ENCODE results near the gene SPP1. TPM values are rescaled to one million over a fixed set of nuclear protein-coding genes. Genes with fewer than 3 reads are reported as not detected.

The SPP1 gene
- total and polyA plus RNA-seq, 9 of the 15 experiments (the other 6 are each of a cell fraction or from before 2014, with no cell fraction given): 0.10 to 0.64 TPM; not detected in 7

DNA sequence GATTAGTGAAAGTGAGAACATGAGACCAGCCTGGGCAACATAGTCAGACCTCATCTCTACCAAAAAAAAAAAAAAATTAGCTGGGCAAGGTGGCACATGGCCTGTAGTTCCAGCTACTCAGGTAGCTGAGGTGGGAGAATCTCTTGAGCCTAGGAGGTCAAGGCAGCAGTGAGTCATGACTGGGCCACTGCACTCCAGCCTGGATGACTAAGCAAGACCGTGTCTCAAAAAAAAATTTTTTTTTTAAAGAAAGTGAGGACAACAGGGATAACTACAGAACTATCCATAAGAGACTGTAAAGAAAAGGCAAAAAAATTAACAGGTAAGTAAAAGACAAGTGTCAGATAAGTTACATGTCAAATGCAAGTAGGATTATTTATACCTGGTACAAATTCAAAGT, 13.5 kb upstream of the SPP1 start:
- Histone ChIP-seq H2AFZ (ENCODE audit: low read depth, low read length) (no peak overlapping the region), H3K9ac (ENCODE audit: insufficient read depth in 1 of 2, low read depth in 2 of 2, low read length in 2 of 2) (no peak overlapping the region), H3K79me2 (ENCODE audit: control insufficient read depth, insufficient read depth, low read length) (no peaks in the 10 kb centered on the region), H3K4me2 (ENCODE audit: insufficient read depth, low read length) (no peak overlapping the region), H3K27ac (ENCODE audit: extremely low read depth, low read depth, low read length) (no peak overlapping the region), H3K9me3 (replicated peaks; ENCODE audit: control insufficient read depth, insufficient read depth, low read depth, low read length) (no peaks in the 10 kb centered on the region), H3K27me3 (ENCODE audit: control insufficient read depth in 2 of 2, insufficient read depth in 2 of 2, low read length in 2 of 2) (peaks cover 0 to 17% of the 10 kb centered on the region in 2 experiments; a peak in 2 of 5 replicates), H3K36me3 (ENCODE audit: control insufficient read depth, insufficient read depth, low read length) (no peaks in the 10 kb centered on the region), H3K4me3 (no peak overlapping the region), H3K4me1 (replicated peaks in 1 of 2; ENCODE audit: control insufficient read depth in 2 of 2, insufficient read depth in 2 of 2, low read length in 2 of 2) (peaks cover 0 to 10% of the 10 kb centered on the region in 2 experiments; a peak in 2 of 5 replicates), H4K20me1 (replicated peaks; ENCODE audit: control insufficient read depth, insufficient read depth, low read length) (no peaks in the 10 kb centered on the region), H3K9me1 (ENCODE audit: control insufficient read depth, insufficient read depth, low read length) (no peaks in the 10 kb centered on the region)
- CTCF ChIA-PET (ENCODE audit: low intra/inter-chr PET ratio): no interaction called here
- WGBS (ENCODE audit: insufficient coverage, low coverage, missing lambda C conversion rate): 7% methylated on average over 1 of the region's 1 CpG
- ATAC-seq: peak; percentile 77
- intact Hi-C loops (cut with micrococcal nuclease): no loop called here
- peak in 1 of 4 experiments; percentile 10 for DNase-seq (ENCODE audit: extremely low read depth in 1 of 4, low spot score in 3 of 4)
- in situ Hi-C loops (cut with MboI): no loop called here
- no peak for FAIRE-seq
- POLR2A ChIA-PET: no interaction called here
- no TSS peak for BruUV-seq (replicated peaks)
- TF ChIP-seq, protein P1, sequence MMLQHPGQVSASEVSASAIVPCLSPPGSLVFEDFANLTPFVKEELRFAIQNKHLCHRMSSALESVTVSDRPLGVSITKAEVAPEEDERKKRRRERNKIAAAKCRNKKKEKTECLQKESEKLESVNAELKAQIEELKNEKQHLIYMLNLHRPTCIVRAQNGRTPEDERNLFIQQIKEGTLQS (IDR thresholded peaks at IDR 0.05): peak; percentile 62
- TF ChIP-seq, protein P1 (CRISPR knock-in tag; conservative IDR thresholded peaks at IDR 0.05): no peak
- TF ChIP-seq NEUROD1 (IDR thresholded peaks at IDR 0.05; ENCODE audit: borderline replicate concordance, low read depth, low read length, partially characterized antibody): no peak
- TF ChIP-seq MAFK (IDR thresholded peaks at IDR 0.05; ENCODE audit: low read length): peak; percentile 6; the same call in 1 of the 2 replicates
- TF ChIP-seq NFE2 (IDR thresholded peaks at IDR 0.05; ENCODE audit: low read depth): peak; percentile 87
- peak; percentile 54 for TF ChIP-seq ZNF316 (IDR thresholded peaks at IDR 0.05)
- TF ChIP-seq, protein P2, sequence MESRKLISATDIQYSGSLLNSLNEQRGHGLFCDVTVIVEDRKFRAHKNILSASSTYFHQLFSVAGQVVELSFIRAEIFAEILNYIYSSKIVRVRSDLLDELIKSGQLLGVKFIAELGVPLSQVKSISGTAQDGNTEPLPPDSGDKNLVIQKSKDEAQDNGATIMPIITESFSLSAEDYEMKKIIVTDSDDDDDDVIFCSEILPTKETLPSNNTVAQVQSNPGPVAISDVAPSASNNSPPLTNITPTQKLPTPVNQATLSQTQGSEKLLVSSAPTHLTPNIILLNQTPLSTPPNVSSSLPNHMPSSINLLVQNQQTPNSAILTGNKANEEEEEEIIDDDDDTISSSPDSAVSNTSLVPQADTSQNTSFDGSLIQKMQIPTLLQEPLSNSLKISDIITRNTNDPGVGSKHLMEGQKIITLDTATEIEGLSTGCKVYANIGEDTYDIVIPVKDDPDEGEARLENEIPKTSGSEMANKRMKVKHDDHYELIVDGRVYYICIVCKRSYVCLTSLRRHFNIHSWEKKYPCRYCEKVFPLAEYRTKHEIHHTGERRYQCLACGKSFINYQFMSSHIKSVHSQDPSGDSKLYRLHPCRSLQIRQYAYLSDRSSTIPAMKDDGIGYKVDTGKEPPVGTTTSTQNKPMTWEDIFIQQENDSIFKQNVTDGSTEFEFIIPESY (CRISPR knock-in tag; IDR thresholded peaks at IDR 0.05): no peak
- peak; percentile 84 for TF ChIP-seq FOSL1 (tag; conservative IDR thresholded peaks at IDR 0.05)
- TF ChIP-seq, protein P3, sequence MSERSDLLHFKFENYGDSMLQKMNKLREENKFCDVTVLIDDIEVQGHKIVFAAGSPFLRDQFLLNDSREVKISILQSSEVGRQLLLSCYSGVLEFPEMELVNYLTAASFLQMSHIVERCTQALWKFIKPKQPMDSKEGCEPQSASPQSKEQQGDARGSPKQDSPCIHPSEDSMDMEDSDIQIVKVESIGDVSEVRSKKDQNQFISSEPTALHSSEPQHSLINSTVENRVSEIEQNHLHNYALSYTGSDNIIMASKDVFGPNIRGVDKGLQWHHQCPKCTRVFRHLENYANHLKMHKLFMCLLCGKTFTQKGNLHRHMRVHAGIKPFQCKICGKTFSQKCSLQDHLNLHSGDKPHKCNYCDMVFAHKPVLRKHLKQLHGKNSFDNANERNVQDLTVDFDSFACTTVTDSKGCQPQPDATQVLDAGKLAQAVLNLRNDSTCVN (CRISPR knock-in tag; IDR thresholded peaks at IDR 0.05): no peak
- TF ChIP-seq STAT5B (CRISPR knock-in tag; IDR thresholded peaks at IDR 0.05): no peak
- 0 out of 2 replicates have a peak, but pooled peaks have one; percentile 19 for TF ChIP-seq FOXJ2 (tag; IDR thresholded peaks at IDR 0.05)
- 0 out of 2 replicates have a peak, but pooled peaks have one; percentile 34 for TF ChIP-seq SMARCC2 (IDR thresholded peaks at IDR 0.05; ENCODE audit: low read depth)
- peak; percentile 63; the same call in 1 of the 2 replicates for TF ChIP-seq C11orf30 (IDR thresholded peaks at IDR 0.05; ENCODE audit: low read depth)
- no peak for TF ChIP-seq ARID3A (IDR thresholded peaks at IDR 0.05; ENCODE audit: borderline replicate concordance, low read depth, low read length)
- no peak for TF ChIP-seq NONO (IDR thresholded peaks at IDR 0.05; ENCODE audit: low read depth in 2 of 2, low read length in 1 of 2)
- no peak for TF ChIP-seq ZNF124 (CRISPR knock-in tag; IDR thresholded peaks at IDR 0.05)
- TF ChIP-seq HNRNPLL (IDR thresholded peaks at IDR 0.05; ENCODE audit: low read depth, low read length, poor library complexity, severe bottlenecking): no peak
- TF ChIP-seq DPF2 (IDR thresholded peaks at IDR 0.05): peak; percentile 47
- TF ChIP-seq HIVEP1 (CRISPR knock-in tag; IDR thresholded peaks at IDR 0.05): no peak

Data from K562 (cell line).